Breast epithelium (tissue), 3 donors: Measurements from ENCODE around the gene CCDC33.

Experiments used
- CTCF ChIP-seq, 3 donors: fragments of 450-650 bp; IDR thresholded peaks; one replicate each; pipeline ENCODE4 v1.5.1; 2016 to 2017; ENCODE audit warnings: antibody characterized with exemption in 3 of 3, mild to moderate bottlenecking in 3 of 3, moderate library complexity in 3 of 3
- POLR2AphosphoS5 ChIP-seq, 3 donors: sonication (generic); formaldehyde crosslinking; IDR thresholded peaks; one replicate each; pipeline ENCODE4 v1.6.1; 2017; ENCODE audit warnings: antibody characterized with exemption in 3 of 3

- no peak for TF ChIP-seq CTCF (IDR thresholded peaks at IDR 0.05)
- TF ChIP-seq POLR2AphosphoS5 (IDR thresholded peaks at IDR 0.05) = no peak
Observed at GRCh38 chr15:74276560-74276959, 40.4 kb downstream of the CCDC33 start.
